HG03159 (cell line): Measurements from ENCODE around the gene CEACAM8.
"Not testable (repeated sequence)": the region's sequence is repeated elsewhere in the genome, so short reads cannot be mapped to it uniquely, and the experiment has no call there.

Experiments used
- ATAC-seq: cut with Tn5 transposase; IDR thresholded peaks from one replicate; pipeline ENCODE4 v1.9.1; 2021; ENCODE audit warnings: mild to moderate bottlenecking, moderate library complexity; ENCODE audit not compliant: unreplicated experiment

CEACAM8 gene

GRCh38 chr19:42594617-42595489, at the start of gene CEACAM8:
CEACAM8 (minus strand) TSS chr19:42594924; CDS start chr19:42594828, 96 bp downstream.
- no peak for ATAC-seq

GRCh38 chr19:42639324-42640092, 44.8 kb upstream of the CEACAM8 start:
- not testable (repeated sequence) for ATAC-seq

GRCh38 chr19:42635233-42635539, 40.5 kb upstream of the CEACAM8 start:
- ATAC-seq: no peak

- no peak for ATAC-seq
These were observed 39.9 kb upstream of the CEACAM8 start for GRCh38 chr19:42634409-42635232.

- ATAC-seq: no peak
These were observed 34.5 kb upstream of the CEACAM8 start for GRCh38 chr19:42629191-42629590.

- ATAC-seq: no peak
These were observed 33.9 kb upstream of the CEACAM8 start for GRCh38 chr19:42628411-42629140.

GRCh38 chr19:42627916-42628315, 33.2 kb upstream of the CEACAM8 start:
- no peak for ATAC-seq

- no peak for ATAC-seq
These were observed 31.5 kb upstream of the CEACAM8 start for GRCh38 chr19:42626181-42626580.

- no peak for ATAC-seq
These were observed 24.5 kb upstream of the CEACAM8 start for GRCh38 chr19:42619271-42619670.

- no peak for ATAC-seq
These were observed 18.9 kb upstream of the CEACAM8 start for GRCh38 chr19:42613666-42614065.

- not testable (repeated sequence) for ATAC-seq
These were observed 15.7 kb upstream of the CEACAM8 start for GRCh38 chr19:42610401-42610915.

- no peak for ATAC-seq
These were observed 12.1 kb upstream of the CEACAM8 start for GRCh38 chr19:42606660-42607351.

GRCh38 chr19:42601811-42602443, 7.2 kb upstream of the CEACAM8 start:
- no peak for ATAC-seq

- no peak for ATAC-seq
These were observed 1.8 kb upstream of the CEACAM8 start for GRCh38 chr19:42596391-42597072.

- no peak for ATAC-seq
These were observed 937 bp upstream of the CEACAM8 start for GRCh38 chr19:42595550-42596172.

GRCh38 chr19:42589792-42590191, 4.9 kb downstream of the CEACAM8 start:
- ATAC-seq: no peak

GRCh38 chr19:42584466-42584865, 10.3 kb downstream of the CEACAM8 start:
- no peak for ATAC-seq

GRCh38 chr19:42577016-42577415, 17.7 kb downstream of the CEACAM8 start:
- no peak for ATAC-seq
